Neural cell (in vitro differentiated cells): ENCODE data around the gene SPECC1. TPM values are rescaled to one million over a fixed set of nuclear protein-coding genes. Genes with fewer than 3 reads are reported as not detected.

Source experiments
- H2AFZ ChIP-seq: fragments of 200-600, 300-800 bp; sonication (generic), shearing (Covaris generic); 2 replicates; pipeline ENCODE4 v1.6.0; 2014; ENCODE audit warnings: low read depth, mild to moderate bottlenecking, antibody characterized with exemption, low read length, moderate library complexity
- H3F3A ChIP-seq: fragments of 200-600 bp; shearing (Covaris generic); 2 replicates; pipeline ENCODE4 v1.6.1; 2016; ENCODE audit warnings: mild to moderate bottlenecking, moderate library complexity, mixed read lengths, antibody characterized with exemption, low read length; ENCODE audit not compliant: insufficient read depth, poor library complexity, severe bottlenecking
- H3K27ac ChIP-seq: fragments of 200-600, 300-800 bp; sonication (generic), shearing (Covaris generic); 2 replicates; pipeline ENCODE4 v1.5.1; 2014; ENCODE audit warnings: mild to moderate bottlenecking, low read length, moderate library complexity
- H3K27me3 ChIP-seq: fragments of 300-800, 200-600 bp; sonication (generic), shearing (Covaris generic); 2 replicates; pipeline ENCODE4 v1.6.0; 2014; ENCODE audit warnings: mild to moderate bottlenecking, low read depth, low read length, moderate library complexity; ENCODE audit not compliant: insufficient read depth
- H3K36me3 ChIP-seq: fragments of 300-800, 200-600 bp; sonication (generic), shearing (Covaris generic); 2 replicates; pipeline ENCODE4 v1.5.1; 2014; ENCODE audit warnings: mild to moderate bottlenecking, antibody characterized with exemption, low read length, moderate library complexity; ENCODE audit not compliant: insufficient read depth
- H3K4me2 ChIP-seq: fragments of 300-800, 200-600 bp; sonication (generic), shearing (Covaris generic); 2 replicates; pipeline ENCODE4 v1.6.0; 2014; ENCODE audit warnings: mild to moderate bottlenecking, low read length
- H3K4me3 ChIP-seq: fragments of 300-800, 200-600 bp; sonication (generic), shearing (Covaris generic); 2 replicates; pipeline ENCODE4 v1.5.1; 2014; ENCODE audit warnings: mild to moderate bottlenecking, low read length, moderate library complexity
- H3K79me2 ChIP-seq: fragments of 200-600 bp; shearing (Covaris generic); replicated peaks from 2 replicates; pipeline ENCODE4 v1.6.0; 2014; ENCODE audit warnings: mild to moderate bottlenecking, low read length, moderate library complexity; ENCODE audit not compliant: insufficient read depth
- H3K9ac ChIP-seq: fragments of 300-800, 200-600 bp; sonication (generic), shearing (Covaris generic); 2 replicates; pipeline ENCODE4 v1.6.1; 2016; ENCODE audit warnings: mild to moderate bottlenecking, low read length, mixed read lengths
- H3K9me2 ChIP-seq: fragments of 200-600 bp; shearing (Covaris generic); 2 replicates; pipeline ENCODE4 v1.6.1; 2016; ENCODE audit warnings: mild to moderate bottlenecking, low read length, mixed read lengths; ENCODE audit not compliant: insufficient read depth
- H3K9me3 ChIP-seq: fragments of 200-600, 300-800 bp; sonication (generic), shearing (Covaris generic); 2 replicates; pipeline ENCODE4 v1.6.1; 2016; ENCODE audit warnings: mild to moderate bottlenecking, mixed run types, low read length, moderate library complexity, mixed read lengths
- H4K20me1 ChIP-seq: fragments of 200-600 bp; shearing (Covaris generic); 2 replicates; pipeline ENCODE4 v1.6.1; 2016; ENCODE audit warnings: mild to moderate bottlenecking, mixed run types; ENCODE audit not compliant: insufficient read depth
- EP300 ChIP-seq: fragments of 450-650 bp; conservative IDR thresholded peaks from 2 replicates; pipeline ENCODE4 v1.6.1; 2014; ENCODE audit warnings: antibody characterized with exemption, mild to moderate bottlenecking, moderate library complexity; ENCODE audit not compliant: poor library complexity, severe bottlenecking
- EZH2 ChIP-seq: fragments of 200-600, 300-800 bp; shearing (Covaris generic), sonication (generic); IDR thresholded peaks from 2 replicates; pipeline ENCODE4 v1.6.1; 2014; ENCODE audit warnings: antibody characterized with exemption, low read length, borderline replicate concordance, mild to moderate bottlenecking; ENCODE audit not compliant: insufficient read depth, poor library complexity, severe bottlenecking
- MXI1 ChIP-seq: fragments of 450-650 bp; conservative IDR thresholded peaks from 2 replicates; pipeline ENCODE4 v1.6.1; 2014; ENCODE audit warnings: antibody characterized with exemption, mild to moderate bottlenecking; ENCODE audit not compliant: poor library complexity, severe bottlenecking
- POLR2AphosphoS5 ChIP-seq: IDR thresholded peaks from 2 replicates; pipeline ENCODE4 v1.6.1; 2012
- RAD21 ChIP-seq: fragments of 450-650 bp; conservative IDR thresholded peaks from 2 replicates; pipeline ENCODE4 v1.6.1; 2014; ENCODE audit warnings: antibody characterized with exemption, mild to moderate bottlenecking, moderate library complexity
- SMC3 ChIP-seq: fragments of 450-650 bp; conservative IDR thresholded peaks from 2 replicates; pipeline ENCODE4 v1.6.1; 2014; ENCODE audit warnings: antibody characterized with exemption, mild to moderate bottlenecking, moderate library complexity; ENCODE audit not compliant: poor library complexity
- TAF1 ChIP-seq: IDR thresholded peaks from 2 replicates; pipeline ENCODE4 v1.6.1; 2012; ENCODE audit warnings: low read depth
- polyA plus RNA-seq: library from polyadenylated mRNA; depleted of rRNA; stranded (reverse); fragments of >200 nt; gene quantifications from 2 replicates; pipeline ENCODE4 v1.2.3, GENCODE V29; 2014
- TF ChIP-seq, protein P1 (sequence below): fragments of 450-650 bp; IDR thresholded peaks from 2 replicates; pipeline ENCODE4 v1.5.1; 2014; ENCODE audit warnings: antibody characterized with exemption, mild to moderate bottlenecking, moderate library complexity; ENCODE audit not compliant: poor library complexity, severe bottlenecking
- TF ChIP-seq, protein P2 (sequence below): IDR thresholded peaks from 2 replicates; pipeline ENCODE4 v1.6.1; 2012; ENCODE audit warnings: borderline replicate concordance

SPECC1 gene
- polyA plus RNA-seq, 1 donor from 2014 or later = 8.6 TPM

DNA sequence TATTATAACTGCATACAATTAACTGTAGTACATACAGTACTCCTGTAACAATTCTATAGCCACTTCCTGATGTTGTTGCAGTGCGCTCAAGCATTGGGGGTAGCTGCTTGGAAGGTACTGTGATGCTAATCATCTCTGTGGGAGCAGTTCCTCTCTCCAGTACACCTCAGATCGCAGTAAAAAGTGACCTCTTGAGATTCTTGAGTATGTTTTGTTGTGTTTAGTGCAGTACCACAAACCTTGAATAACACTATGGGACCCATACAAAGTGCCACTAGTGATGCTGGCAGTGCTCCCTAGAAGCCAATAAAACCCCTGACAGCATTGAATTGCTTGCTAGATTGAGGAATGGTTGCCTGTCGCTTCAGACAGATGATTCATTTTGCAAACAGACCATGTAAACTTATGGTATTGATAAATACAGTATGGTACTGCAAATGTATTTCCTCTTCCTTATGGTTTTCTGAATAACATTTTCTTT, 193.0 kb downstream of the SPECC1 start:
- no peaks in the 10 kb centered on the region for H3K27me3 ChIP-seq
- H4K20me1 ChIP-seq = no peaks in the 10 kb centered on the region
- no peak overlapping the region for H2AFZ ChIP-seq
- TF ChIP-seq RAD21 (no peak), SMC3 (no peak), EP300 (no peak), POLR2AphosphoS5 (no peak), EZH2 (no peak), MXI1 (no peak), TAF1 (no peak)
- TF ChIP-seq, protein P1, sequence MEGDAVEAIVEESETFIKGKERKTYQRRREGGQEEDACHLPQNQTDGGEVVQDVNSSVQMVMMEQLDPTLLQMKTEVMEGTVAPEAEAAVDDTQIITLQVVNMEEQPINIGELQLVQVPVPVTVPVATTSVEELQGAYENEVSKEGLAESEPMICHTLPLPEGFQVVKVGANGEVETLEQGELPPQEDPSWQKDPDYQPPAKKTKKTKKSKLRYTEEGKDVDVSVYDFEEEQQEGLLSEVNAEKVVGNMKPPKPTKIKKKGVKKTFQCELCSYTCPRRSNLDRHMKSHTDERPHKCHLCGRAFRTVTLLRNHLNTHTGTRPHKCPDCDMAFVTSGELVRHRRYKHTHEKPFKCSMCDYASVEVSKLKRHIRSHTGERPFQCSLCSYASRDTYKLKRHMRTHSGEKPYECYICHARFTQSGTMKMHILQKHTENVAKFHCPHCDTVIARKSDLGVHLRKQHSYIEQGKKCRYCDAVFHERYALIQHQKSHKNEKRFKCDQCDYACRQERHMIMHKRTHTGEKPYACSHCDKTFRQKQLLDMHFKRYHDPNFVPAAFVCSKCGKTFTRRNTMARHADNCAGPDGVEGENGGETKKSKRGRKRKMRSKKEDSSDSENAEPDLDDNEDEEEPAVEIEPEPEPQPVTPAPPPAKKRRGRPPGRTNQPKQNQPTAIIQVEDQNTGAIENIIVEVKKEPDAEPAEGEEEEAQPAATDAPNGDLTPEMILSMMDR = no peak
- TF ChIP-seq, protein P2, sequence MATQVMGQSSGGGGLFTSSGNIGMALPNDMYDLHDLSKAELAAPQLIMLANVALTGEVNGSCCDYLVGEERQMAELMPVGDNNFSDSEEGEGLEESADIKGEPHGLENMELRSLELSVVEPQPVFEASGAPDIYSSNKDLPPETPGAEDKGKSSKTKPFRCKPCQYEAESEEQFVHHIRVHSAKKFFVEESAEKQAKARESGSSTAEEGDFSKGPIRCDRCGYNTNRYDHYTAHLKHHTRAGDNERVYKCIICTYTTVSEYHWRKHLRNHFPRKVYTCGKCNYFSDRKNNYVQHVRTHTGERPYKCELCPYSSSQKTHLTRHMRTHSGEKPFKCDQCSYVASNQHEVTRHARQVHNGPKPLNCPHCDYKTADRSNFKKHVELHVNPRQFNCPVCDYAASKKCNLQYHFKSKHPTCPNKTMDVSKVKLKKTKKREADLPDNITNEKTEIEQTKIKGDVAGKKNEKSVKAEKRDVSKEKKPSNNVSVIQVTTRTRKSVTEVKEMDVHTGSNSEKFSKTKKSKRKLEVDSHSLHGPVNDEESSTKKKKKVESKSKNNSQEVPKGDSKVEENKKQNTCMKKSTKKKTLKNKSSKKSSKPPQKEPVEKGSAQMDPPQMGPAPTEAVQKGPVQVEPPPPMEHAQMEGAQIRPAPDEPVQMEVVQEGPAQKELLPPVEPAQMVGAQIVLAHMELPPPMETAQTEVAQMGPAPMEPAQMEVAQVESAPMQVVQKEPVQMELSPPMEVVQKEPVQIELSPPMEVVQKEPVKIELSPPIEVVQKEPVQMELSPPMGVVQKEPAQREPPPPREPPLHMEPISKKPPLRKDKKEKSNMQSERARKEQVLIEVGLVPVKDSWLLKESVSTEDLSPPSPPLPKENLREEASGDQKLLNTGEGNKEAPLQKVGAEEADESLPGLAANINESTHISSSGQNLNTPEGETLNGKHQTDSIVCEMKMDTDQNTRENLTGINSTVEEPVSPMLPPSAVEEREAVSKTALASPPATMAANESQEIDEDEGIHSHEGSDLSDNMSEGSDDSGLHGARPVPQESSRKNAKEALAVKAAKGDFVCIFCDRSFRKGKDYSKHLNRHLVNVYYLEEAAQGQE = no peak
- no peak overlapping the region for H3K9ac ChIP-seq
- H3K9me3 ChIP-seq = no peaks in the 10 kb centered on the region
- peaks cover 4% of the 10 kb centered on the region for H3K79me2 ChIP-seq
- H3K4me3 ChIP-seq = no peak overlapping the region
- H3K9me2 ChIP-seq = no peaks in the 10 kb centered on the region
- H3K27ac ChIP-seq = no peak overlapping the region
- peaks cover 7% of the 10 kb centered on the region for H3K36me3 ChIP-seq
- H3K4me2 ChIP-seq = no peak overlapping the region
- no peaks in the 10 kb centered on the region for H3F3A ChIP-seq

DNA sequence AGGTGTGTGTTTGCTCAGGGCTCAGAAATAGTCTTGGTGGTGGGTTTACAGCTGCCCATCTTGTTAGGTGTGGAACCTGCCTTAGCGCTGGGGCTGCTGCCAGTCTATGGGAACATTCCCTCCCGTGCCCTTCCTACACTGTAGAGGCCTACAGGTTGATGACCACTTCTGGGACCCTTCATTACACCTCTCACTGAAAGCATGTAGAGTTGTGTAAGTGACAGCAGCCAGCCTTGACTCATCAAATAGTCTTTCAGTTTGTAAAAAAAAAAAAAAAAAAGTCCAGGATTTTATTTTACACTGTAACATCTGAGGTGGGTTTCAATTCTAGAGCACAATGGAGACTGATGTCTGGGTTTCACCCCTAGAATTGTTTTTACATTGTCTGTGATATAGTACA, 193.9 kb downstream of the SPECC1 start:
- H3K4me2 ChIP-seq = no peak overlapping the region
- H3K9ac ChIP-seq = no peak overlapping the region
- no peaks in the 10 kb centered on the region for H3K27me3 ChIP-seq
- H3K36me3 ChIP-seq = peaks cover 7% of the 10 kb centered on the region
- H3K27ac ChIP-seq = no peak overlapping the region
- no peaks in the 10 kb centered on the region for H3F3A ChIP-seq
- no peak overlapping the region for H3K4me3 ChIP-seq
- no peaks in the 10 kb centered on the region for H3K9me3 ChIP-seq
- no peak overlapping the region for H2AFZ ChIP-seq
- H3K9me2 ChIP-seq = no peaks in the 10 kb centered on the region
- H4K20me1 ChIP-seq = no peaks in the 10 kb centered on the region
- TF ChIP-seq, protein P2 = no peak
- TF ChIP-seq EZH2 (no peak), SMC3 (no peak), POLR2AphosphoS5 (no peak), RAD21 (no peak), MXI1 (no peak), TAF1 (no peak), EP300 (no peak)
- TF ChIP-seq, protein P1 = no peak
- peaks cover 4% of the 10 kb centered on the region for H3K79me2 ChIP-seq
